Osteocyte (in vitro differentiated cells): ENCODE results near the gene CHGA. TPM values are rescaled to one million over a fixed set of nuclear protein-coding genes. Genes with fewer than 3 reads are reported as not detected.

Source experiments
- DNase-seq: peaks from one replicate; pipeline ENCODE4 v3.0.0; 2021; ENCODE audit warnings: mixed read lengths; ENCODE audit not compliant: unreplicated experiment; ENCODE audit errors: extremely low spot score
- H3K27ac Mint-ChIP-seq: one replicate; pipeline ENCODE4 v1.8.0; 2021; ENCODE audit warnings: mild to moderate bottlenecking, mixed read lengths; ENCODE audit not compliant: unreplicated experiment
- H3K27me3 Mint-ChIP-seq: one replicate; pipeline ENCODE4 v1.8.0; 2021; ENCODE audit warnings: mixed read lengths; ENCODE audit not compliant: unreplicated experiment
- H3K36me3 Mint-ChIP-seq: one replicate; pipeline ENCODE4 v1.8.0; 2021; ENCODE audit warnings: mixed read lengths; ENCODE audit not compliant: unreplicated experiment
- H3K4me1 Mint-ChIP-seq: one replicate; pipeline ENCODE4 v1.8.0; 2021; ENCODE audit warnings: mixed read lengths; ENCODE audit not compliant: unreplicated experiment
- H3K4me3 Mint-ChIP-seq: one replicate; pipeline ENCODE4 v1.8.0; 2021; ENCODE audit warnings: mild to moderate bottlenecking, moderate library complexity, mixed read lengths; ENCODE audit not compliant: unreplicated experiment
- H3K9me3 Mint-ChIP-seq: one replicate; pipeline ENCODE4 v1.8.0; 2021; ENCODE audit warnings: mixed read lengths; ENCODE audit not compliant: unreplicated experiment
- CTCF ChIP-seq: fragments of 200-600 bp; sonication (generic); IDR thresholded peaks from 2 replicates; pipeline ENCODE4 v1.5.0; 2021; ENCODE audit warnings: antibody characterized with exemption, mild to moderate bottlenecking, moderate library complexity
- total RNA-seq: library from RNA; stranded (reverse); gene quantifications from 2 replicates; pipeline ENCODE4 v1.2.1, GENCODE V29; 2021

CHGA gene
- total RNA-seq, 1 donor from 2014 or later = 0.27 TPM

GRCh38 chr14:92932448-92933395 is 9.8 kb downstream of the CHGA start:
- TF ChIP-seq CTCF = no peak
- Mint-ChIP-seq H3K9me3 (no peaks in the 10 kb centered on the region), H3K27ac (no peak overlapping the region), H3K4me3 (no peak overlapping the region), H3K36me3 (no peaks in the 10 kb centered on the region), H3K27me3 (no peaks in the 10 kb centered on the region), H3K4me1 (no peaks in the 10 kb centered on the region)
- no peak for DNase-seq

- Mint-ChIP-seq H3K36me3 (no peaks in the 10 kb centered on the region), H3K27ac (no peak overlapping the region), H3K9me3 (no peaks in the 10 kb centered on the region), H3K4me1 (no peaks in the 10 kb centered on the region), H3K4me3 (no peak overlapping the region), H3K27me3 (no peaks in the 10 kb centered on the region)
- no peak for TF ChIP-seq CTCF
- DNase-seq = no peak
These were observed 10.5 kb downstream of the CHGA start for GRCh38 chr14:92933481-92933880.

- Mint-ChIP-seq H3K36me3 (no peaks in the 10 kb centered on the region), H3K9me3 (no peaks in the 10 kb centered on the region), H3K4me3 (no peak overlapping the region), H3K27ac (no peak overlapping the region), H3K27me3 (no peaks in the 10 kb centered on the region), H3K4me1 (no peaks in the 10 kb centered on the region)
- TF ChIP-seq CTCF = no peak
- DNase-seq = no peak
These were observed 11.5 kb downstream of the CHGA start for GRCh38 chr14:92934196-92935085.

- Mint-ChIP-seq H3K27me3 (no peaks in the 10 kb centered on the region), H3K36me3 (no peaks in the 10 kb centered on the region), H3K9me3 (no peaks in the 10 kb centered on the region), H3K4me1 (no peaks in the 10 kb centered on the region), H3K27ac (no peak overlapping the region), H3K4me3 (no peak overlapping the region)
- TF ChIP-seq CTCF = no peak
- DNase-seq = no peak
These were observed 12.5 kb downstream of the CHGA start for GRCh38 chr14:92935446-92935845.

- no peaks in the 10 kb centered on the region for H3K9me3 Mint-ChIP-seq
- no peak overlapping the region for H3K27ac Mint-ChIP-seq
- no peaks in the 10 kb centered on the region for H3K27me3 Mint-ChIP-seq
- H3K36me3 Mint-ChIP-seq = no peaks in the 10 kb centered on the region
- DNase-seq = no peak
- H3K4me1 Mint-ChIP-seq = no peaks in the 10 kb centered on the region
- no peak for TF ChIP-seq CTCF
- H3K4me3 Mint-ChIP-seq = no peak overlapping the region
These were observed 13.1 kb downstream of the CHGA start for GRCh38 chr14:92936085-92936484.
